ENCODE measurements around the gene CCDC102B. TPM values are rescaled to one million over a fixed set of nuclear protein-coding genes. Genes with fewer than 3 reads are reported as not detected.

The CCDC102B gene
- total RNA-seq, 1 donor from 2014 or later: 6.1 TPM

GRCh38 chr18:68919900-68920299 is 122.0 kb downstream of the CCDC102B start:
- intact Hi-C loops (cut with micrococcal nuclease): no loop called here
- no peak for DNase-seq
- no peaks in the 10 kb centered on the region for H3K4me1 ChIP-seq
- H3K4me3 ChIP-seq: no peak overlapping the region
- H3K27ac ChIP-seq (replicated peaks): no peak overlapping the region
- H3K9me3 ChIP-seq (replicated peaks): no peaks in the 10 kb centered on the region
- H3K36me3 ChIP-seq: no peaks in the 10 kb centered on the region
- no peak for TF ChIP-seq CTCF (IDR thresholded peaks at IDR 0.05; ENCODE audit: borderline replicate concordance)
- no peaks in the 10 kb centered on the region for H3K27me3 ChIP-seq (ENCODE audit: low read depth)

DNA sequence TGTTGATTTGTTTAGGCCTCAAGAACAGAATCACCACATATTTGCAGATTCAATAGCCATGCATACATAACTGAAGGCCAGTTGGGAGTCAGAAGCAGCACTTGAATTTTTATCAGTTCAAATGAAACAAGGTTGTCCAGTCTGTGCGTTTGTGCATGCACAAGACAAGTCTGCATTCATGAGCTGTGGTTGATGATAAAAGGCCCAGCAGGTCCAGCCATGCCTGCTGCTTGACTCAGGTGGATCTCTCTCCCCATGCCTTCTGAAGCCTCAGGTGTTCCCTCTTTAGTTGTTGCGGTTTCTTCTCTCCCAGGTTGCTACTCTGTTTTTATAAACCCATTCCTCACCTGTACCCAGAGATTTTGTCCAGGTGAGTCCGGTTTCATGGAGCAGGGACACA is 124.5 kb downstream of the CCDC102B start:
- Histone ChIP-seq H3K4me1 (no peaks in the 10 kb centered on the region), H3K9me3 (replicated peaks) (no peaks in the 10 kb centered on the region), H3K36me3 (no peaks in the 10 kb centered on the region), H3K4me3 (no peak overlapping the region), H3K27ac (replicated peaks) (no peak overlapping the region), H3K27me3 (ENCODE audit: low read depth) (no peaks in the 10 kb centered on the region)
- no peak for TF ChIP-seq CTCF (IDR thresholded peaks at IDR 0.05; ENCODE audit: borderline replicate concordance)
- no peak for DNase-seq
- intact Hi-C loops (cut with micrococcal nuclease): no loop called here

DNA sequence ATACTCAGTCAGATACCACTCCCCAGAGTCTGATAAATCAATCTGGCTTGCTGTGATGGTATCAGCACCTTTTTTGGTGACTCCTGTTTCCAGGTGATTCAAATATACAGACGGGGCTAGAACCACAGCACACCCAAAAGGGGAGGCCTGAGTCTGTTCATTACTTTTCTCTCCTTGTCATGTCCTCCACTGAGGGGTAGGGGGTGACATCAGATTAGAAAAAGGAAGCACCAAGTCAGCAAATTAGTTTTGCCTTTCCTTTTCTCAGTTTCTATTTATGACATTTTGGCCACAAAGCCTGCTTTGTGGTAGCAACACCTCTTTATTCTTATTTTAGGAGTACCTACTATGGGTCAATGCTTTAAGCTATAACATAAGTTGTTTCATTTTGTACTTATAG is 127.4 kb downstream of the CCDC102B start:
- intact Hi-C loops (cut with micrococcal nuclease): no loop called here
- TF ChIP-seq CTCF (IDR thresholded peaks at IDR 0.05; ENCODE audit: borderline replicate concordance): peak; percentile 45
- H3K9me3 ChIP-seq (replicated peaks): no peaks in the 10 kb centered on the region
- no peaks in the 10 kb centered on the region for H3K27me3 ChIP-seq (ENCODE audit: low read depth)
- H3K36me3 ChIP-seq: no peaks in the 10 kb centered on the region
- no peaks in the 10 kb centered on the region for H3K4me1 ChIP-seq
- H3K4me3 ChIP-seq: no peak overlapping the region
- DNase-seq: no peak
- no peak overlapping the region for H3K27ac ChIP-seq (replicated peaks)

GRCh38 chr18:68928762-68929675 is 131.1 kb downstream of the CCDC102B start:
- no peak for TF ChIP-seq CTCF (IDR thresholded peaks at IDR 0.05; ENCODE audit: borderline replicate concordance)
- no peaks in the 10 kb centered on the region for H3K36me3 ChIP-seq
- H3K27ac ChIP-seq (replicated peaks): no peak overlapping the region
- DNase-seq: no peak
- intact Hi-C loops (cut with micrococcal nuclease): no loop called here
- H3K9me3 ChIP-seq (replicated peaks): no peaks in the 10 kb centered on the region
- H3K4me1 ChIP-seq: no peaks in the 10 kb centered on the region
- H3K27me3 ChIP-seq (ENCODE audit: low read depth): no peaks in the 10 kb centered on the region
- H3K4me3 ChIP-seq: no peak overlapping the region

DNA sequence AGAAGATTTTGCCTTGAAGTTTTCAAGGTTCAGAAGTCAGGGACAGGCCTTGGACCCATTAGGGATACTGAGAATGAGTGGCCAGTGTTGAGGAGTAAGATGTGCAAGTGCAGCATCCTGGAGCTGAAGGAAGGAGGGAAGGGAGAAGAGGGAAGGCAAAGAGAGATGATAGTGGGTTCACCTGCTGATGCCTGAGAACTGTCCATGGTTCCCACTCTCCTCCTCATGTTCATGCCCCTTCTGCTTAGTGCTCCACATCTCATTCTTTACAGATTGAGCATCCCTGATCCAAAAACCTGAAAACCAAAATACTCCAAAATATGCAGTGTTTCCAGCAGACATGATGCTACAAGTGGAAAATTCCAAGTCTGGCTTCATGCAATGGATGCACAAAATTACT is 137.8 kb downstream of the CCDC102B start:
- TF ChIP-seq CTCF (IDR thresholded peaks at IDR 0.05; ENCODE audit: borderline replicate concordance): no peak
- H3K9me3 ChIP-seq (replicated peaks): no peaks in the 10 kb centered on the region
- intact Hi-C loops (cut with micrococcal nuclease): no loop called here
- no peak for DNase-seq
- no peak overlapping the region for H3K4me3 ChIP-seq
- no peaks in the 10 kb centered on the region for H3K4me1 ChIP-seq
- H3K27ac ChIP-seq (replicated peaks): no peak overlapping the region
- H3K36me3 ChIP-seq: no peaks in the 10 kb centered on the region
- no peaks in the 10 kb centered on the region for H3K27me3 ChIP-seq (ENCODE audit: low read depth)

All from left ventricle myocardium inferior (tissue), 1 donor.